Subcutaneous abdominal adipose tissue (tissue), 5 donors: ENCODE results near the gene CAPN13.
"Not testable (repeated sequence)": the region's sequence is repeated elsewhere in the genome, so short reads cannot be mapped to it uniquely, and the experiment has no call there.

Source experiments
- H3K27ac ChIP-seq: one replicate; pipeline ENCODE4 v1.7.0; 2013; ENCODE audit warnings: low read depth, mild to moderate bottlenecking, inconsistent platforms, low read length, moderate library complexity
- H3K27me3 ChIP-seq, 5 donors: one replicate each; pipeline ENCODE4 v1.7.0; 2013; ENCODE audit warnings: low read length in 5 of 5, inconsistent platforms in 1 of 5; ENCODE audit not compliant: control insufficient read depth in 5 of 5, insufficient read depth in 4 of 5
- H3K36me3 ChIP-seq, 5 donors: one replicate each; pipeline ENCODE4 v1.7.0; 2013; ENCODE audit warnings: low read length in 5 of 5; ENCODE audit not compliant: control insufficient read depth in 5 of 5, insufficient read depth in 5 of 5
- H3K4me1 ChIP-seq, 5 donors: one replicate each; pipeline ENCODE4 v1.7.0; 2013; ENCODE audit warnings: low read length in 5 of 5, mild to moderate bottlenecking in 3 of 5, moderate library complexity in 1 of 5; ENCODE audit not compliant: control insufficient read depth in 5 of 5, insufficient read depth in 5 of 5
- H3K4me3 ChIP-seq, 5 donors: one replicate each; pipeline ENCODE4 v1.7.0; 2013; ENCODE audit warnings: low read length in 5 of 5, low read depth in 1 of 5
- H3K9ac ChIP-seq, 5 donors: one replicate each; pipeline ENCODE4 v1.7.0; 2013; ENCODE audit warnings: low read length in 5 of 5, mild to moderate bottlenecking in 4 of 5, moderate library complexity in 3 of 5
- H3K9me3 ChIP-seq, 5 donors: one replicate each; pipeline ENCODE4 v1.7.0; 2013; ENCODE audit warnings: low read length in 5 of 5; ENCODE audit not compliant: control insufficient read depth in 5 of 5
- donor health status: healthy.
- donor health status: healthy.
- donor health status: healthy.
- donor health status: healthy.
- donor health status: healthy.

Gene CAPN13

GRCh38 chr2:30697242-30698103 is 109.8 kb downstream of the CAPN13 start:
- not testable (repeated sequence) for H3K4me1 ChIP-seq, H3K27ac ChIP-seq, H3K27me3 ChIP-seq, H3K36me3 ChIP-seq, H3K9ac ChIP-seq, H3K4me3 ChIP-seq
- peaks cover 0 to 17% (median 13%) of the 10 kb centered on the region in 5 donors for H3K9me3 ChIP-seq

GRCh38 chr2:30695749-30696148 is 111.5 kb downstream of the CAPN13 start:
- no peaks in the 10 kb centered on the region for H3K4me1 ChIP-seq
- peaks cover 0 to 1% (median under 1%) of the 10 kb centered on the region in 5 donors for H3K9me3 ChIP-seq
- peaks cover 0 to 6% (median 4%) of the 10 kb centered on the region in 5 donors for H3K27me3 ChIP-seq
- H3K4me3 ChIP-seq, result no peak overlapping the region
- H3K36me3 ChIP-seq, result no peaks in the 10 kb centered on the region
- H3K27ac ChIP-seq, result no peak overlapping the region
- no peak overlapping the region for H3K9ac ChIP-seq

- no peaks in the 10 kb centered on the region for H3K9me3 ChIP-seq
- no peak overlapping the region for H3K4me3 ChIP-seq
- H3K27me3 ChIP-seq, result peaks cover 0 to 6% (median 4%) of the 10 kb centered on the region in 5 donors
- no peaks in the 10 kb centered on the region for H3K36me3 ChIP-seq
- H3K4me1 ChIP-seq, result no peaks in the 10 kb centered on the region
- H3K27ac ChIP-seq, result no peak overlapping the region
- no peak overlapping the region for H3K9ac ChIP-seq
These were observed 112.8 kb downstream of the CAPN13 start for GRCh38 chr2:30694286-30695055.

- H3K9ac ChIP-seq, result no peak overlapping the region
- no peak overlapping the region for H3K27ac ChIP-seq
- H3K9me3 ChIP-seq, result no peaks in the 10 kb centered on the region
- no peak overlapping the region for H3K4me3 ChIP-seq
- H3K4me1 ChIP-seq, result no peaks in the 10 kb centered on the region
- peaks cover 0 to 6% (median 4%) of the 10 kb centered on the region in 5 donors for H3K27me3 ChIP-seq
- no peaks in the 10 kb centered on the region for H3K36me3 ChIP-seq
These were observed 113.4 kb downstream of the CAPN13 start for GRCh38 chr2:30693821-30694281.

GRCh38 chr2:30692829-30693275 is 114.4 kb downstream of the CAPN13 start:
- H3K9me3 ChIP-seq, result no peaks in the 10 kb centered on the region
- H3K27me3 ChIP-seq, result peaks cover 0 to 6% (median 4%) of the 10 kb centered on the region in 5 donors
- no peak overlapping the region for H3K9ac ChIP-seq
- H3K4me1 ChIP-seq, result no peaks in the 10 kb centered on the region
- H3K36me3 ChIP-seq, result no peaks in the 10 kb centered on the region
- H3K27ac ChIP-seq, result no peak overlapping the region
- no peak overlapping the region for H3K4me3 ChIP-seq

- Histone ChIP-seq H3K4me1 (no peaks in the 10 kb centered on the region), H3K4me3 (no peak overlapping the region), H3K9ac (no peak overlapping the region), H3K27ac (no peak overlapping the region), H3K9me3 (no peaks in the 10 kb centered on the region), H3K27me3 (peaks cover 0 to 6% (median 4%) of the 10 kb centered on the region in 5 donors), H3K36me3 (no peaks in the 10 kb centered on the region)
These were observed 115.1 kb downstream of the CAPN13 start for GRCh38 chr2:30691948-30692828.

- no peak overlapping the region for H3K27ac ChIP-seq
- no peaks in the 10 kb centered on the region for H3K9me3 ChIP-seq
- H3K36me3 ChIP-seq, result no peaks in the 10 kb centered on the region
- no peak overlapping the region for H3K4me3 ChIP-seq
- H3K27me3 ChIP-seq, result peaks cover 0 to 6% (median 4%) of the 10 kb centered on the region in 5 donors
- no peak overlapping the region for H3K9ac ChIP-seq
- no peaks in the 10 kb centered on the region for H3K4me1 ChIP-seq
These were observed 115.9 kb downstream of the CAPN13 start for GRCh38 chr2:30691091-30691947.

- no peaks in the 10 kb centered on the region for H3K9me3 ChIP-seq
- peaks cover 0 to 4% (median 2%) of the 10 kb centered on the region in 5 donors for H3K27me3 ChIP-seq
- H3K4me3 ChIP-seq, result no peak overlapping the region
- no peaks in the 10 kb centered on the region for H3K36me3 ChIP-seq
- no peak overlapping the region for H3K27ac ChIP-seq
- H3K9ac ChIP-seq, result no peak overlapping the region
- no peaks in the 10 kb centered on the region for H3K4me1 ChIP-seq
These were observed 117.1 kb downstream of the CAPN13 start for GRCh38 chr2:30690126-30690561.
